Right lobe of liver (tissue), 6 donors: ENCODE data around the gene FAAP24. TPM values are rescaled to one million over a fixed set of nuclear protein-coding genes. Genes with fewer than 3 reads are reported as not detected.
"Not testable (repeated sequence)": the region's sequence is repeated elsewhere in the genome, so short reads cannot be mapped to it uniquely, and the experiment has no call there.

Experiments
- ATAC-seq, 4 donors: fragments of 200-7000 bp; cut with Tn5 transposase; one replicate each; pipeline ENCODE4 v1.9.1; 2020; ENCODE audit warnings: mild to moderate bottlenecking in 4 of 4, moderate library complexity in 4 of 4
- DNase-seq, 3 donors: peaks; one replicate each; pipeline ENCODE4 v3.0.0-alpha.2; 2020
- H3K27ac ChIP-seq, 3 donors: fragments of 200-600 bp; one replicate each; pipeline ENCODE4 v1.8.0; 2022
- H3K27me3 ChIP-seq, 2 donors: fragments of 200-600 bp; one replicate each; pipeline ENCODE4 v1.8.0; 2022
- H3K36me3 ChIP-seq, 4 donors: fragments of 200-600 bp; sonication (generic) in 1 of 4; one replicate each; pipeline versions ENCODE4 v1.5.1 to v1.8.0; 2017 to 2022; ENCODE audit warnings: control low read depth in 1 of 4
- H3K4me1 ChIP-seq, 4 donors: fragments of 200-600 bp; sonication (generic) in 1 of 4; one replicate each; pipeline versions ENCODE4 v1.5.1 to v1.8.0; 2017 to 2022; ENCODE audit warnings: control low read depth in 1 of 4
- H3K4me3 ChIP-seq, 3 donors: fragments of 200-600 bp; one replicate each; pipeline ENCODE4 v1.8.0; 2022
- H3K9me3 ChIP-seq, 4 donors: fragments of 200-600 bp; sonication (generic) in 1 of 4; one replicate each; pipeline versions ENCODE4 v1.5.1 to v1.8.0; 2017 to 2022; ENCODE audit warnings: control low read depth in 1 of 4
- POLR2A ChIP-seq: fragments of 450-650 bp; IDR thresholded peaks from one replicate; pipeline ENCODE4 v1.6.1; 2017; ENCODE audit warnings: antibody characterized with exemption, mild to moderate bottlenecking
- WGBS: methylation state at CpG from one replicate; pipeline ENCODE4 v1.1.6; 2018; ENCODE audit warnings: low coverage, low lambda C conversion rate; ENCODE audit not compliant: insufficient coverage; ENCODE audit errors: missing lambda C conversion rate; 5-methylcytosine and 5-hydroxymethylcytosine counted together
- intact Hi-C, 2 donors: fragments of 100-400 bp; cut with DNase I; formaldehyde crosslinking; loops; one replicate each; pipeline versions ENCODE4 v1.11.2 to v1.14.1; 2022
- total RNA-seq, 6 experiments: library from RNA; depleted of rRNA in 2 of 6; stranded (reverse); fragments of >200 nt in 2 of 6; fragmentation: NEBNext Ultra II Directional in 3 of 6; extraction: Animal tissue kit (Norgen Biotek cat#: 25700) in 3 of 6; gene quantifications; one replicate each; pipeline versions ENCODE4 v1.1.0 to v1.2.4, GENCODE V29; 2016 to 2023
- TF ChIP-seq, protein P1 (sequence below), 4 donors: fragments of 200-600 bp in 3 of 4; fragments of 450-650 bp in 1 of 4; IDR thresholded peaks; one replicate each; pipeline versions ENCODE4 v1.5.1 to v1.8.0; 2016 to 2022; ENCODE audit warnings: antibody characterized with exemption in 4 of 4, mild to moderate bottlenecking in 2 of 4
- donor health status: DM: no; HTN: yes; CAD: no.
- donor health status: DM: no; HTN: no; CAD: no.
- donor health status: DM: no; HTN: no; CAD: no.
- donor health status: DM: no; HTN: yes; CAD: no.
- donor health status: DM: no; HTN: yes; CAD: no.

The FAAP24 gene
- total RNA-seq, 6 experiments from 2014 or later: 0.51 to 1.7 (median 0.98) TPM; not detected in 1

DNA sequence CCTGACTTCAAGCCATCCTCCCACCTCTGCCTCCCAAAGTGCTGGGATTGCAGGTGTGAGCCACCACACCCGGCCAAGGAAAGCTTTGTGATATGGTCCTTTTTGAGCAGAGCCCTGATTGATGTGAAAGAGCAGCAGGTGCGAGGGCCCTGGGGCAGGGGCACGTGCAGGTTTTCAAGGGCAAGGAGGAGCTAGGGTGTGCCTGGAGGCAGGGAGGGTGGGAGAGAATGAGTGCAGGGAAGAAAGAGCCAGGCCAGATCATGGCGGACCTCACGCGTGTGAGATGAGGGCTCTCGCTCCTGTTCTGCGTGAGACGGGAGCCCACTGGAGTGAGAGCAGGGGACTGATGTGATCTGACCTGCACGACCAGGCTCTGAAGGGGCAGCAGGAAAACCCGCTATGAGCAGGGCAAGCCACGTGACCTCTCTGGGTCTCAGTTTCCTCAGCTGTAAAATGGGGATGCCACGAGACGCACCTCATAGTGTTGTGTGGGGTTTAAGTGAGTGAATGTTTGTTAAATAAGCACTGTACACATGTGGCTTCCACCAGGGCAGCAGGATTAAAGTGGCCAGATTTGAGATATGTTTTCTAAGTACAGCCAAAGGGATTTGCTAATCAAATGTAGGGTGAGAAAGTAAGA is 25.8 kb downstream of the FAAP24 start:
- intact Hi-C loops: no loop called here
- peaks cover 0 to 26% (median 11%) of the 10 kb centered on the region in 4 donors for H3K36me3 ChIP-seq
- ATAC-seq (no peak), DNase-seq (no peak)
- WGBS: 90% methylated on average over 13 of the region's 14 CpGs
- no peak for TF ChIP-seq POLR2A
- TF ChIP-seq, protein P1, sequence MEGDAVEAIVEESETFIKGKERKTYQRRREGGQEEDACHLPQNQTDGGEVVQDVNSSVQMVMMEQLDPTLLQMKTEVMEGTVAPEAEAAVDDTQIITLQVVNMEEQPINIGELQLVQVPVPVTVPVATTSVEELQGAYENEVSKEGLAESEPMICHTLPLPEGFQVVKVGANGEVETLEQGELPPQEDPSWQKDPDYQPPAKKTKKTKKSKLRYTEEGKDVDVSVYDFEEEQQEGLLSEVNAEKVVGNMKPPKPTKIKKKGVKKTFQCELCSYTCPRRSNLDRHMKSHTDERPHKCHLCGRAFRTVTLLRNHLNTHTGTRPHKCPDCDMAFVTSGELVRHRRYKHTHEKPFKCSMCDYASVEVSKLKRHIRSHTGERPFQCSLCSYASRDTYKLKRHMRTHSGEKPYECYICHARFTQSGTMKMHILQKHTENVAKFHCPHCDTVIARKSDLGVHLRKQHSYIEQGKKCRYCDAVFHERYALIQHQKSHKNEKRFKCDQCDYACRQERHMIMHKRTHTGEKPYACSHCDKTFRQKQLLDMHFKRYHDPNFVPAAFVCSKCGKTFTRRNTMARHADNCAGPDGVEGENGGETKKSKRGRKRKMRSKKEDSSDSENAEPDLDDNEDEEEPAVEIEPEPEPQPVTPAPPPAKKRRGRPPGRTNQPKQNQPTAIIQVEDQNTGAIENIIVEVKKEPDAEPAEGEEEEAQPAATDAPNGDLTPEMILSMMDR (IDR thresholded peaks at IDR 0.05): no peak
- no peaks in the 10 kb centered on the region for H3K27me3 ChIP-seq
- H3K4me3 ChIP-seq: no peak overlapping the region
- no peaks in the 10 kb centered on the region for H3K9me3 ChIP-seq
- no peak overlapping the region for H3K27ac ChIP-seq
- H3K4me1 ChIP-seq: peaks cover 0 to 10% (median 4%) of the 10 kb centered on the region in 4 donors

GRCh38 chr19:32998722-32999121 is 26.7 kb downstream of the FAAP24 start:
- no peak overlapping the region for H3K27ac ChIP-seq
- H3K9me3 ChIP-seq: no peaks in the 10 kb centered on the region
- TF ChIP-seq, protein P1 (IDR thresholded peaks at IDR 0.05): no peak
- TF ChIP-seq POLR2A: no peak
- DNase-seq: no peak
- peaks cover 0 to 19% (median 8%) of the 10 kb centered on the region in 4 donors for H3K4me1 ChIP-seq
- intact Hi-C loops: no loop called here
- ATAC-seq: no peak
- H3K27me3 ChIP-seq: no peaks in the 10 kb centered on the region
- no peak overlapping the region for H3K4me3 ChIP-seq
- peaks cover 0 to 22% (median 11%) of the 10 kb centered on the region in 4 donors for H3K36me3 ChIP-seq
- WGBS: 86% methylated on average over 3 of the region's 3 CpGs

DNA sequence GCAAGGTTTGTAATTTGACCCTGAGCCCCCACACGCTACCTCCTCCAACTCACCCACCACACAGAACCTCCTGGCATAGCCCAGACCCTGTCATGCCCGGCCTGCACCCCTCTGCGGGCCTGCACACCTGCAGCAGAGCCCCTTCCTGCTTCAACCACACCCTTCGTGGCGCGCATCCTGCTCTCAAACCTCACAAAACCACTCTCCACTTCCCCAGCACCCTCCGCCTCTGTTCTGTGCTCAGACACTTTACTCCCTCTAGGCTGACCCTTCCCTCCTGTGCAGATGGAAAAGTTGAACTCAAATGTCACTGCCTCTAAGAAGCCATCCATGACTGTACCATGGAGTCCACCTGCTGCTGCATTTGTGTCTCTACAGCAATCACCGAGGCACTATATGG is 28.5 kb downstream of the FAAP24 start:
- Histone ChIP-seq H3K27me3 (no peaks in the 10 kb centered on the region), H3K36me3 (peaks cover 0 to 22% (median 7%) of the 10 kb centered on the region in 4 donors), H3K4me1 (peaks cover 0 to 27% (median 12%) of the 10 kb centered on the region in 4 donors), H3K4me3 (no peak overlapping the region), H3K27ac (no peak overlapping the region), H3K9me3 (no peaks in the 10 kb centered on the region)
- DNase-seq: no peak
- WGBS: 84% methylated on average over 3 of the region's 8 CpGs
- TF ChIP-seq POLR2A: no peak
- TF ChIP-seq, protein P1 (IDR thresholded peaks at IDR 0.05): no peak
- no peak for ATAC-seq
- intact Hi-C loops: no loop called here

GRCh38 chr19:33000910-33001309 is 28.9 kb downstream of the FAAP24 start:
- TF ChIP-seq, protein P1 (IDR thresholded peaks at IDR 0.05): no peak
- TF ChIP-seq POLR2A: no peak
- Histone ChIP-seq H3K27ac (no peak overlapping the region), H3K9me3 (no peaks in the 10 kb centered on the region), H3K27me3 (no peaks in the 10 kb centered on the region), H3K36me3 (peaks cover 0 to 22% (median 7%) of the 10 kb centered on the region in 4 donors), H3K4me3 (no peak overlapping the region), H3K4me1 (peaks cover 0 to 27% (median 12%) of the 10 kb centered on the region in 4 donors)
- ATAC-seq (no peak), DNase-seq (no peak)
- intact Hi-C loops: no loop called here
- 97% methylated on average over 4 of the region's 4 CpGs for WGBS

DNA sequence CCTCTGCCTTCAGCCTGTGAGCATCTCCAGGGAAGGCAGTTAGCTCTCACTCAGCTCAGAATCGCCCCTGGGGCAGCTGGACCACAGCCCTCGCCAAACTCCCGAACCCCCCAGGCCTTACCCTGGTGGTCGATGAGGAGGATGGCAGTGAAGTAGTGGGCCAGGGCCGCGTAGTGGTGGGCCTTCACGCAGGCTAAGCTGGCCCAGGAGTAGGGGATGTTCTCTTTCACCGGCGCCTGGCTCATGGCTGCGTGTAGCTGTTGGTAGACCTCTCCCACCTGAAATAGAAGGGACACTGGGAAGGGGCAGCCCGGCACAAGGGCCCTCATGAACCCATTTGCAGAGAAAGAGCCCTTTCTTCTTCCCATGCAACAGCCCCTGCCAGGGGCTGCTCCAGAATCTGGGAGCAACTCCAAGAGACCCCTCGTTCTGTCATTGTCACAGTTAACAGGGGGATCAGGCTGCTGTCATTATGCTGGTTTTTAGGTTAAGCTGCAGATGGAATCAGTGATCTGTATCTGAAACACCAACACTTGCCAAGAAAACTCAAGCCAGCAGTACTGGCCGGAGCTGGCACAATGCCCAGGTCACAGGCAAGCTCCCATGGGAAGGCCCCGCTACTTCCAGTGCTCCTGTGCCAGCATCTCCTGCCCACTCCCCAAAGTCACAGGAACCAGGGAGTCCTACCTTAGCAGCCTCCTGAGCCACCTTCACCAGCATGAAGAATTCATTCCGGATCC is 30.3 kb downstream of the FAAP24 start:
- WGBS: 50% methylated on average over 1 of the region's 15 CpGs
- intact Hi-C loops, H3K27me3 ChIP-seq, H3K9me3 ChIP-seq, H3K4me3 ChIP-seq: not testable (repeated sequence)
- Histone ChIP-seq H3K36me3 (peaks cover 0 to 31% (median 9%) of the 10 kb centered on the region in 4 donors), H3K4me1 (peaks cover 0 to 27% (median 12%) of the 10 kb centered on the region in 4 donors), H3K27ac (peak overlapping the region in 1 of 3 donors; percentile 62)
- ATAC-seq (peak; percentile 73 to 87 (median 78)), DNase-seq (peak; percentile 62 to 73 (median 72))

DNA sequence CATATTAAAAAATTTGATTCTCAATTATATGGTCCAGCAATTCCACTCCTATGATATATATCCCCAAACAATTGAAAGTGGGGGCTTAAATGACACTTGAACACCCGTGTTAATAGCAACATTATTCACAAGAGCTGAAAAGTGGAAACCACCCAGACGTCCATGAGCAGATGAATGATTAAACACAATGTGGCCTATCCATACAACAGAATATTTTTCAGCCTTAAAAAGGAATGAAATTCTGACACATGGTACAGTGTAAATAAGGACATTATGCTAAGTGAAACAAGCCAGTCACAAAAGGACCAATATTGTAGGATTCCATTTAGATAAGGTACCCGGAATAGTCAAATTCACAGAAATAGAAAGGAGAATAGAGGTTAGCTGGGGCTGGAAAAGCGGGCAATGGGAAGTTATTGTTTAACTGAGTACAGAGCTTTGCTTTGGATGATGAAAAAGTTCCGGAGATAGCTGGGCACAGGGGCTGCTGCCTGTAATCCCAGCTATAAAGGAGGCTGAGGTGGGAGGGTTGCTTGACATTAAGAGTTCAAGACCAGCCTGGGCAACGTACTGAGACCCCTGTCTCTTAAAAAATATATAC is 31.5 kb downstream of the FAAP24 start:
- DNase-seq, H3K9me3 ChIP-seq, intact Hi-C loops, H3K27me3 ChIP-seq, H3K4me3 ChIP-seq: not testable (repeated sequence)
- peaks cover 0 to 30% (median 6%) of the 10 kb centered on the region in 4 donors for H3K36me3 ChIP-seq
- H3K27ac ChIP-seq: peak overlapping the region in 1 of 3 donors; percentile 62
- 24% methylated on average over 6 of the region's 6 CpGs for WGBS
- peak; percentile 71 to 79 (median 74) for ATAC-seq
- peaks cover 0 to 27% (median 12%) of the 10 kb centered on the region in 4 donors for H3K4me1 ChIP-seq
